Stimulated activated CD8-positive, alpha-beta memory T cell treated with anti-CD3 and anti-CD28 coated beads, Interleukin-15, amount 100 ng/mL, for 1 hour (primary cell): ENCODE data around the gene GSK3B.
"Not testable (repeated sequence)": the region's sequence is repeated elsewhere in the genome, so short reads cannot be mapped to it uniquely, and the experiment has no call there.

ENCODE experiments used
- DNase-seq: peaks from one replicate; pipeline ENCODE4 v3.0.0-alpha.2; 2020; ENCODE audit warnings: low read depth

GSK3B gene

GRCh38 chr3:119937229-119937628, 157.0 kb downstream of the GSK3B start:
- DNase-seq = no peak

GRCh38 chr3:119934249-119934648, 160.0 kb downstream of the GSK3B start:
- no peak for DNase-seq

- DNase-seq = no peak
Observed at GRCh38 chr3:119933207-119933606, 161.0 kb downstream of the GSK3B start.

- no peak for DNase-seq
Observed at GRCh38 chr3:119930286-119930685, 164.0 kb downstream of the GSK3B start.

- DNase-seq = no peak
Observed at GRCh38 chr3:119927190-119927589, 167.1 kb downstream of the GSK3B start.

- no peak for DNase-seq
Observed at GRCh38 chr3:119924111-119925094, 169.8 kb downstream of the GSK3B start.

GRCh38 chr3:119918992-119919933, 175.0 kb downstream of the GSK3B start:
- no peak for DNase-seq

- no peak for DNase-seq
Observed at GRCh38 chr3:119913021-119913420, 181.2 kb downstream of the GSK3B start.

- no peak for DNase-seq
Observed at GRCh38 chr3:119912220-119912619, 182.0 kb downstream of the GSK3B start.

- DNase-seq = no peak
Observed at GRCh38 chr3:119911748-119912147, 182.5 kb downstream of the GSK3B start.

GRCh38 chr3:119902061-119902460, 192.2 kb downstream of the GSK3B start:
- DNase-seq = no peak

GRCh38 chr3:119901148-119901547, 193.1 kb downstream of the GSK3B start:
- no peak for DNase-seq

- DNase-seq = no peak
Observed at GRCh38 chr3:119899192-119899511, 195.1 kb downstream of the GSK3B start.

GRCh38 chr3:119898478-119899191, 195.6 kb downstream of the GSK3B start:
- DNase-seq = no peak

- no peak for DNase-seq
Observed at GRCh38 chr3:119894195-119894594, 200.1 kb downstream of the GSK3B start.

GRCh38 chr3:119893769-119894168, 200.5 kb downstream of the GSK3B start:
- no peak for DNase-seq

GRCh38 chr3:119891944-119892721, 202.1 kb downstream of the GSK3B start:
- DNase-seq = no peak

GRCh38 chr3:119888681-119889080, 205.6 kb downstream of the GSK3B start:
- not testable (repeated sequence) for DNase-seq

GRCh38 chr3:119885746-119886530, 208.3 kb downstream of the GSK3B start:
- DNase-seq = no peak

GRCh38 chr3:119884161-119884557, 210.1 kb downstream of the GSK3B start:
- DNase-seq = no peak
